HepG2 (cell line): ENCODE results near the gene FHIT. TPM values are rescaled to one million over a fixed set of nuclear protein-coding genes. Genes with fewer than 3 reads are reported as not detected.

Experiments
- ATAC-seq: fragments of 200-7000 bp; cut with Tn5 transposase; 3 replicates; pipeline ENCODE4 v1.9.1; 2020; ENCODE audit warnings: mild to moderate bottlenecking, moderate library complexity
- BruUV-seq: library from RNA; stranded (reverse); fragments of 400-500 nt; replicated peaks from 2 replicates; lab custom pipeline; 2021; lab: Mats Ljungman, UMichigan
- CTCF ChIA-PET: fragments of 300-600 bp; formaldehyde crosslinking; extraction: SDS; loops from one replicate; lab custom pipeline; 2021; ENCODE audit warnings: low total read pairs, inconsistent platforms, low intra/inter-chr PET ratio; lab: Yijun Ruan, JAX
- POLR2A ChIA-PET: fragments of 350-600 bp; sonication (Branson Sonifier 250); formaldehyde crosslinking; loops from one replicate; lab custom pipeline; 2020; ENCODE audit warnings: antibody characterized with exemption, inconsistent platforms; lab: Yijun Ruan, JAX
- DNase-seq: peaks from one replicate; pipeline ENCODE4 v3.0.0-alpha.2; 2015; ENCODE audit warnings: low spot score
- FAIRE-seq: peaks from 3 replicates; lab custom pipeline; 2011; peaks lifted over from hg19 to GRCh38; lab: Jason Lieb, UNC
- H2AFZ ChIP-seq: one replicate; pipeline ENCODE4 v1.6.1; 2011; ENCODE audit warnings: low read length, inconsistent platforms
- H3K27ac ChIP-seq: fragments of 300-600 bp; 3 replicates; pipeline ENCODE4 v1.8.0; 2011; ENCODE audit warnings: mixed run types, mild to moderate bottlenecking, mixed read lengths, low read length, inconsistent platforms; ENCODE audit not compliant: insufficient read depth; ENCODE audit errors: extremely low read length
- H3K27me3 ChIP-seq, 2 experiments: fragments of 200-600 bp in 1 of 2; 2 replicates in 1 of 2; 3 replicates in 1 of 2; pipeline versions ENCODE4 v1.6.0 to v1.8.0; 2011; ENCODE audit warnings: low read length in 2 of 2, mild to moderate bottlenecking in 2 of 2, moderate library complexity in 2 of 2, inconsistent platforms in 1 of 2; ENCODE audit not compliant: insufficient read depth in 2 of 2, control insufficient read depth in 1 of 2
- H3K36me3 ChIP-seq, 2 experiments: fragments of 200-600 bp in 1 of 2; replicated peaks in 1 of 2; 2 replicates in 1 of 2; 3 replicates in 1 of 2; pipeline versions ENCODE4 v1.5.1 to v1.8.0; 2011; ENCODE audit warnings: low read length in 2 of 2, inconsistent platforms in 1 of 2; ENCODE audit not compliant: insufficient read depth in 2 of 2, control insufficient read depth in 1 of 2
- H3K4me1 ChIP-seq: 2 replicates; pipeline ENCODE4 v1.5.1; 2012; ENCODE audit warnings: low read length, inconsistent platforms; ENCODE audit not compliant: insufficient read depth
- H3K4me2 ChIP-seq: 2 replicates; pipeline ENCODE4 v1.6.0; 2011; ENCODE audit warnings: low read depth, low read length, inconsistent platforms
- H3K4me3 ChIP-seq, 3 experiments: fragments of 200-600 bp in 1 of 3; sonication (generic), shearing (Covaris generic) in 1 of 3; replicated peaks in 1 of 3; 2 replicates each; pipeline ENCODE4 v1.5.1; 2011 to 2016; ENCODE audit warnings: low read length in 3 of 3, inconsistent platforms in 2 of 3, low read depth in 2 of 3, mild to moderate bottlenecking in 2 of 3, control low read depth in 1 of 3, mixed read lengths in 1 of 3; ENCODE audit not compliant: insufficient read depth in 1 of 3
- H3K79me2 ChIP-seq: one replicate; pipeline ENCODE4 v1.6.1; 2011; ENCODE audit warnings: low read length, inconsistent platforms; ENCODE audit not compliant: insufficient read depth
- H3K9ac ChIP-seq: 2 replicates; pipeline ENCODE4 v1.6.0; 2011; ENCODE audit warnings: mild to moderate bottlenecking, low read depth, low read length, inconsistent platforms; ENCODE audit not compliant: insufficient read depth
- H3K9me3 ChIP-seq: 2 replicates; pipeline ENCODE4 v1.5.1; 2012; ENCODE audit warnings: mild to moderate bottlenecking, low read length
- H4K20me1 ChIP-seq: 2 replicates; pipeline ENCODE4 v1.6.0; 2011; ENCODE audit warnings: inconsistent platforms, mild to moderate bottlenecking, low read length, moderate library complexity; ENCODE audit not compliant: insufficient read depth
- CHD4 ChIP-seq: fragments of 200-600 bp; sonication (generic); IDR thresholded peaks from 2 replicates; pipeline ENCODE4 v1.7.0; 2017; ENCODE audit warnings: mild to moderate bottlenecking, low read length, borderline replicate concordance
- ERF ChIP-seq: IDR thresholded peaks from 2 replicates; pipeline ENCODE4 v1.6.1; 2018; ENCODE audit warnings: missing biosample characterization, missing genetic modification reagents
- FOXJ3 ChIP-seq: sonication (generic); formaldehyde crosslinking; IDR thresholded peaks from 2 replicates; pipeline ENCODE4 v1.4.0; 2020; ENCODE audit warnings: missing genetic modification reagents, mild to moderate bottlenecking, borderline replicate concordance
- GLI4 ChIP-seq: sonication (generic); formaldehyde crosslinking; IDR thresholded peaks from 2 replicates; pipeline ENCODE4 v1.5.1; 2020; ENCODE audit warnings: missing genetic modification reagents, mild to moderate bottlenecking, moderate library complexity, borderline replicate concordance
- NFE2L1 ChIP-seq: sonication (generic); formaldehyde crosslinking; IDR thresholded peaks from 2 replicates; pipeline ENCODE4 v1.4.0; 2020; ENCODE audit warnings: missing genetic modification reagents, mild to moderate bottlenecking, borderline replicate concordance
- PCBP1 ChIP-seq: fragments of 200-400 bp; formaldehyde crosslinking; IDR thresholded peaks from 2 replicates; pipeline ENCODE4 v1.6.1; 2017; ENCODE audit warnings: mild to moderate bottlenecking, low read depth, low read length, borderline replicate concordance
- SALL1 ChIP-seq: sonication (generic); formaldehyde crosslinking; IDR thresholded peaks from 2 replicates; pipeline ENCODE4 v1.8.0; 2022; ENCODE audit warnings: mild to moderate bottlenecking, missing genetic modification reagents
- SOX5 ChIP-seq: IDR thresholded peaks from 2 replicates; pipeline ENCODE4 v1.6.1; 2016; ENCODE audit warnings: borderline replicate concordance
- SRF ChIP-seq: IDR thresholded peaks from 2 replicates; pipeline ENCODE4 v1.6.1; 2011; ENCODE audit warnings: mild to moderate bottlenecking, low read depth, low read length, moderate library complexity
- ZC3H4 ChIP-seq: sonication (generic); formaldehyde crosslinking; IDR thresholded peaks from 2 replicates; pipeline ENCODE4 v1.4.0; 2020; ENCODE audit warnings: missing genetic modification reagents, borderline replicate concordance
- ZNF331 ChIP-seq: sonication (generic); formaldehyde crosslinking; IDR thresholded peaks from 2 replicates; pipeline ENCODE4 v1.4.0; 2020; ENCODE audit warnings: missing genetic modification reagents
- ZNF660 ChIP-seq: sonication (generic); formaldehyde crosslinking; IDR thresholded peaks from 2 replicates; pipeline ENCODE4 v1.5.1; 2020; ENCODE audit warnings: mild to moderate bottlenecking, low read depth, missing genetic modification reagents, borderline replicate concordance
- ZNF780A ChIP-seq: sonication (generic); formaldehyde crosslinking; IDR thresholded peaks from 2 replicates; pipeline ENCODE4 v1.8.0; 2022; ENCODE audit warnings: mild to moderate bottlenecking, missing genetic modification reagents, moderate library complexity
- WGBS: methylation state at CpG from one replicate; pipeline ENCODE4 v1.1.6; 2017; ENCODE audit warnings: low lambda C conversion rate; 5-methylcytosine and 5-hydroxymethylcytosine counted together
- in situ Hi-C: cut with HindIII; loops from 2 replicates; pipeline ENCODE4 v1.10.0; 2017; ENCODE audit warnings: low pct_unique_long_range_greater_than_20kb; ENCODE audit not compliant: extremely low pct_ligation_motif_present
- intact Hi-C: fragments of 100-400 bp; cut with micrococcal nuclease; formaldehyde crosslinking; loops from one replicate; pipeline ENCODE4 v1.10.0; 2022; ENCODE audit not compliant: unreplicated experiment
- polyA plus RNA-seq, 8 experiments: library from polyadenylated mRNA; depleted of rRNA in 3 of 8; stranded (reverse) in 7 of 8; unstranded in 1 of 8; fragments of >200 nt; fragmentation: Illumina TruSeq in 4 of 8; extraction: Trizol in 4 of 8; gene quantifications; 2 replicates each; pipeline versions ENCODE4 v1.2.1 to v1.2.3, GENCODE V29; 2011 to 2016; ENCODE audit warnings: low read depth in 4 of 8, missing spikeins in 1 of 8, mixed read lengths in 1 of 8; ENCODE audit not compliant: insufficient read depth in 1 of 8
- total RNA-seq, 5 experiments: library from RNA; depleted of rRNA; stranded (reverse); fragments of >200 nt; fragmentation: Illumina TruSeq; extraction: Trizol; gene quantifications; 2 replicates each; pipeline ENCODE4 v1.2.3, GENCODE V29; 2016; ENCODE audit warnings: low read depth in 1 of 5
- TF ChIP-seq, protein P1 (sequence below): sonication (generic); formaldehyde crosslinking; IDR thresholded peaks from 2 replicates; pipeline ENCODE4 v1.8.1; 2023; ENCODE audit warnings: mild to moderate bottlenecking, missing genetic modification reagents
- TF ChIP-seq, protein P2 (sequence below): sonication (generic); formaldehyde crosslinking; IDR thresholded peaks from 2 replicates; pipeline ENCODE4 v1.5.0; 2020; ENCODE audit warnings: missing genetic modification reagents
- TF ChIP-seq, protein P3 (sequence below): sonication (generic); formaldehyde crosslinking; IDR thresholded peaks from 2 replicates; pipeline ENCODE4 v1.4.0; 2020; ENCODE audit warnings: mild to moderate bottlenecking, missing genetic modification reagents, borderline replicate concordance
- TF ChIP-seq, protein P4 (sequence below): sonication (generic); formaldehyde crosslinking; IDR thresholded peaks from 2 replicates; pipeline ENCODE4 v1.4.0; 2020; ENCODE audit warnings: missing genetic modification reagents

The FHIT gene
- total and polyA plus RNA-seq, 2 of the 13 experiments (the other 11 are each of a cell fraction or from before 2014, with no cell fraction given) = 4.0 to 4.6 TPM

DNA sequence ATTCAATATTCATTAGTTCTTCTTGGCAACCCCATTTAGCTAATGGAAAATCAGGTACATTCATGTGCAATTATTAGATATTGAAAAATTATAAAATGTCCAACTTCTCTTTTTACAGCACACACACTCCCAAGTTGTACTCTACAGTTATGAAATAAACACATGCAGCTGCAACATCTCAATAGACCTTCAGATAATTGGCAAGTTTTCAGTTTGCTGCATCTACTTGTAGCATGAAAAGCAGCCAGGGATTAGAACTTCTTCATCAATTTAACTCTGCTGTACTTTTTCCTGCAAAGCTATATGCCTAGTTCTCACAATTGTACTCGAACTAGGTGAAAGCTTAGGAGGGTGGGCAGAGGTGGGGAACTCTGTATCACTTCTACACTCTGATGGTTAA, 46.6 kb upstream of the FHIT start:
- POLR2A ChIA-PET = no interaction called here
- intact Hi-C loops = loop anchor here (2.0 kb wide), 1 partner anchor 73 kb away; no protein-coding TSS in a partner anchor
- Histone ChIP-seq H3K9ac (no peak overlapping the region), H3K79me2 (no peaks in the 10 kb centered on the region), H3K9me3 (no peaks in the 10 kb centered on the region), H4K20me1 (no peaks in the 10 kb centered on the region), H3K27ac (no peak overlapping the region), H3K4me3 (no peak overlapping the region), H3K4me1 (no peaks in the 10 kb centered on the region), H3K36me3 (no peaks in the 10 kb centered on the region), H3K4me2 (no peak overlapping the region), H2AFZ (no peak overlapping the region), H3K27me3 (no peaks in the 10 kb centered on the region)
- CTCF ChIA-PET = no interaction called here
- FAIRE-seq (no peak), DNase-seq (no peak), ATAC-seq (no peak)
- in situ Hi-C loops = no loop called here
- BruUV-seq = no TSS peak
- 0% methylated on average over 1 of the region's 1 CpG for WGBS
- TF ChIP-seq CHD4 (no peak), SOX5 (no peak), SALL1 (CRISPR knock-in tag) (no peak), ZNF331 (CRISPR knock-in tag) (no peak), PCBP1 (no peak), ERF (CRISPR knock-in tag) (no peak), NFE2L1 (CRISPR knock-in tag) (no peak), ZNF780A (CRISPR knock-in tag) (no peak), GLI4 (CRISPR knock-in tag) (no peak), SRF (no peak), ZC3H4 (CRISPR knock-in tag) (no peak), ZNF660 (CRISPR knock-in tag) (no peak), FOXJ3 (CRISPR knock-in tag) (no peak)
- TF ChIP-seq, protein P1, sequence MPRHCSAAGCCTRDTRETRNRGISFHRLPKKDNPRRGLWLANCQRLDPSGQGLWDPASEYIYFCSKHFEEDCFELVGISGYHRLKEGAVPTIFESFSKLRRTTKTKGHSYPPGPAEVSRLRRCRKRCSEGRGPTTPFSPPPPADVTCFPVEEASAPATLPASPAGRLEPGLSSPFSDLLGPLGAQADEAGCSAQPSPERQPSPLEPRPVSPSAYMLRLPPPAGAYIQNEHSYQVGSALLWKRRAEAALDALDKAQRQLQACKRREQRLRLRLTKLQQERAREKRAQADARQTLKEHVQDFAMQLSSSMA = no peak
- TF ChIP-seq, protein P2, sequence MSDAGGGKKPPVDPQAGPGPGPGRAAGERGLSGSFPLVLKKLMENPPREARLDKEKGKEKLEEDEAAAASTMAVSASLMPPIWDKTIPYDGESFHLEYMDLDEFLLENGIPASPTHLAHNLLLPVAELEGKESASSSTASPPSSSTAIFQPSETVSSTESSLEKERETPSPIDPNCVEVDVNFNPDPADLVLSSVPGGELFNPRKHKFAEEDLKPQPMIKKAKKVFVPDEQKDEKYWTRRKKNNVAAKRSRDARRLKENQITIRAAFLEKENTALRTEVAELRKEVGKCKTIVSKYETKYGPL (CRISPR knock-in tag) = no peak
- TF ChIP-seq, protein P3, sequence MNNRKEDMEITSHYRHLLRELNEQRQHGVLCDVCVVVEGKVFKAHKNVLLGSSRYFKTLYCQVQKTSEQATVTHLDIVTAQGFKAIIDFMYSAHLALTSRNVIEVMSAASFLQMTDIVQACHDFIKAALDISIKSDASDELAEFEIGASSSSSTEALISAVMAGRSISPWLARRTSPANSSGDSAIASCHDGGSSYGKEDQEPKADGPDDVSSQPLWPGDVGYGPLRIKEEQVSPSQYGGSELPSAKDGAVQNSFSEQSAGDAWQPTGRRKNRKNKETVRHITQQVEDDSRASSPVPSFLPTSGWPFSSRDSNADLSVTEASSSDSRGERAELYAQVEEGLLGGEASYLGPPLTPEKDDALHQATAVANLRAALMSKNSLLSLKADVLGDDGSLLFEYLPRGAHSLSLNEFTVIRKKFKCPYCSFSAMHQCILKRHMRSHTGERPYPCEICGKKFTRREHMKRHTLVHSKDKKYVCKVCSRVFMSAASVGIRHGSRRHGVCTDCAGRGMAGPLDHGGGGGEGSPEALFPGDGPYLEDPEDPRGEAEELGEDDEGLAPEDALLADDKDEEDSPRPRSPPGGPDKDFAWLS (CRISPR knock-in tag) = no peak
- TF ChIP-seq, protein P4, sequence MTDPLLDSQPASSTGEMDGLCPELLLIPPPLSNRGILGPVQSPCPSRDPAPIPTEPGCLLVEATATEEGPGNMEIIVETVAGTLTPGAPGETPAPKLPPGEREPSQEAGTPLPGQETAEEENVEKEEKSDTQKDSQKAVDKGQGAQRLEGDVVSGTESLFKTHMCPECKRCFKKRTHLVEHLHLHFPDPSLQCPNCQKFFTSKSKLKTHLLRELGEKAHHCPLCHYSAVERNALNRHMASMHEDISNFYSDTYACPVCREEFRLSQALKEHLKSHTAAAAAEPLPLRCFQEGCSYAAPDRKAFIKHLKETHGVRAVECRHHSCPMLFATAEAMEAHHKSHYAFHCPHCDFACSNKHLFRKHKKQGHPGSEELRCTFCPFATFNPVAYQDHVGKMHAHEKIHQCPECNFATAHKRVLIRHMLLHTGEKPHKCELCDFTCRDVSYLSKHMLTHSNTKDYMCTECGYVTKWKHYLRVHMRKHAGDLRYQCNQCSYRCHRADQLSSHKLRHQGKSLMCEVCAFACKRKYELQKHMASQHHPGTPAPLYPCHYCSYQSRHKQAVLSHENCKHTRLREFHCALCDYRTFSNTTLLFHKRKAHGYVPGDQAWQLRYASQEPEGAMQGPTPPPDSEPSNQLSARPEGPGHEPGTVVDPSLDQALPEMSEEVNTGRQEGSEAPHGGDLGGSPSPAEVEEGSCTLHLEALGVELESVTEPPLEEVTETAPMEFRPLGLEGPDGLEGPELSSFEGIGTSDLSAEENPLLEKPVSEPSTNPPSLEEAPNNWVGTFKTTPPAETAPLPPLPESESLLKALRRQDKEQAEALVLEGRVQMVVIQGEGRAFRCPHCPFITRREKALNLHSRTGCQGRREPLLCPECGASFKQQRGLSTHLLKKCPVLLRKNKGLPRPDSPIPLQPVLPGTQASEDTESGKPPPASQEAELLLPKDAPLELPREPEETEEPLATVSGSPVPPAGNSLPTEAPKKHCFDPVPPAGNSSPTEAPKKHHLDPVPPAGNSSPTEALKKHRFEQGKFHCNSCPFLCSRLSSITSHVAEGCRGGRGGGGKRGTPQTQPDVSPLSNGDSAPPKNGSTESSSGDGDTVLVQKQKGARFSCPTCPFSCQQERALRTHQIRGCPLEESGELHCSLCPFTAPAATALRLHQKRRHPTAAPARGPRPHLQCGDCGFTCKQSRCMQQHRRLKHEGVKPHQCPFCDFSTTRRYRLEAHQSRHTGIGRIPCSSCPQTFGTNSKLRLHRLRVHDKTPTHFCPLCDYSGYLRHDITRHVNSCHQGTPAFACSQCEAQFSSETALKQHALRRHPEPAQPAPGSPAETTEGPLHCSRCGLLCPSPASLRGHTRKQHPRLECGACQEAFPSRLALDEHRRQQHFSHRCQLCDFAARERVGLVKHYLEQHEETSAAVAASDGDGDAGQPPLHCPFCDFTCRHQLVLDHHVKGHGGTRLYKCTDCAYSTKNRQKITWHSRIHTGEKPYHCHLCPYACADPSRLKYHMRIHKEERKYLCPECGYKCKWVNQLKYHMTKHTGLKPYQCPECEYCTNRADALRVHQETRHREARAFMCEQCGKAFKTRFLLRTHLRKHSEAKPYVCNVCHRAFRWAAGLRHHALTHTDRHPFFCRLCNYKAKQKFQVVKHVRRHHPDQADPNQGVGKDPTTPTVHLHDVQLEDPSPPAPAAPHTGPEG (CRISPR knock-in tag) = no peak
